Left hindlimb (tissue), 1 donor: ENCODE data around the gene TOGARAM1.

Experiments used
- DNase-seq: peaks from one replicate; pipeline ENCODE4 v3.0.0-alpha.2; 2018

Gene TOGARAM1

DNA sequence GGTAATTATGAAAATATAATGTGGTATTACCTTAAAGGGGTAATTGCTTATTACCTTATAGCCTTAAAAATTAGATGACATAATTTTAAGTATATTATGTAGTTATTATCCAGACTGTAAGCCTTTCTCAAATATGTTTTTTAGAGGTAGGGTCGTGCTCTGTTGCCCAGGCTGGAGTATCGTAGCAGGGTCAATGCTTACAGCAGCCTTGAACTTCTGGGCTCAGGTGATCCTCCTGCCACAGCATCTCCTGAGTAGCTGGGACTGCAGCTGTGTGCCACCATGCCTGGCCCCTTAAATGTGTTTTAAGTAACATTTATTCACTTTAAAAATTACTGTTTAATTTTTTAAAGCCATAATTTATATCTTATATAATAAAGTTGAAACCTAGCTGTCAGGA lies 132.3 kb downstream of the TOGARAM1 start:
- no peak for DNase-seq

DNA sequence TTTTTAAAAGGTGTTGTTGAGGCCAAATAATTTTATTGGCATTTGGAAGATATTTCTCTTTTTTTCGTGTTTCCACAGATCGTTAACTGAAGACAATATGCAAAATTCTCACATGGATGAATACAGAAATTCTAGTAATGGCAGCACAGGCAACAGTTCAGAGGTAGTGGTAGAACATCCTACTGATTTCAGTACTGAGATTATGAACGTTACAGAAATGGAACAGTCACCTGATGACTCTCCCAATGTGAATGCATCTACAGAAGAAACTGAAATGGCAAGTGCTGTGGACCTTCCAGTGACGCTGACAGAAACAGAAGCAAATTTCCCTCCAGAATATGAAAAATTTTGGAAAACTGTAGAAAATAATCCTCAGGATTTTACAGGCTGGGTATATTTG lies 133.2 kb downstream of the TOGARAM1 start:
- no peak for DNase-seq

DNA sequence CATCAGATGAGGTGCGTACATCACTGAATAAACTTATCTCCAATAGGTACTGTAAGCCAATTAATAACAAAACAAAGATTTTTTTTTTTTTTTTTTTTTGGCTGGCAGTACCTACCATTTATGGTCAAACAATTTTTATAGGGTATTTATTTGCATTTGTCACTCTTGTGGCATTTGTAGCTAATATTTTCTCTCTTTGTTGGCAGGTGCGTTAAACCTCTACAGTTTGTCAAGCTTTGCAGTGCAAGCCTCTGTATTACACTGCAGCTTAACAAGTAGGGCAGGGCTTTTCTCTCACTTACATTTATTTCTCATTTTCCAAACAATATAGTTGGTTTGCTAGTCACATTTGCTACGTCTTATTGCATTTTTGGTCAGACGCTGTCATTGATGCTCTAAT lies 134.2 kb downstream of the TOGARAM1 start:
- no peak for DNase-seq

DNA sequence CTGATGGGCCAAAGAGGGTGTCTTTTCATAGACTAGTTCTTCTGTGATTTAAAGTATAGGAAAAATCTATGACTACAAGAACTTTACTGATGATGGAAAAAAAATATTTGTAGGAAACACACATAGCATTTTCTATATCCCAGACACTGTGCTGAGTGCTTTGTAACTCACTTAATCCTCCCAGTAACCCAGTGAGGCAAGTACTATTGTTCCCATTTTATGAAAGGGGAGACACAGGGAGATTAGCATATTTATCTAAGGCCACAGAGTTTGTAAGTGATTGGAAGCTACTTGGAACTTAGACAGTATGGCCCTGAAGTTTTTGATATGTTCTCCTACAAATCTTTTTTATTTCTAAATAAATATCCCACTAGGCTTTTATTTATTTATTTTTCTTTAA lies 141.8 kb downstream of the TOGARAM1 start:
- DNase-seq = no peak

DNA sequence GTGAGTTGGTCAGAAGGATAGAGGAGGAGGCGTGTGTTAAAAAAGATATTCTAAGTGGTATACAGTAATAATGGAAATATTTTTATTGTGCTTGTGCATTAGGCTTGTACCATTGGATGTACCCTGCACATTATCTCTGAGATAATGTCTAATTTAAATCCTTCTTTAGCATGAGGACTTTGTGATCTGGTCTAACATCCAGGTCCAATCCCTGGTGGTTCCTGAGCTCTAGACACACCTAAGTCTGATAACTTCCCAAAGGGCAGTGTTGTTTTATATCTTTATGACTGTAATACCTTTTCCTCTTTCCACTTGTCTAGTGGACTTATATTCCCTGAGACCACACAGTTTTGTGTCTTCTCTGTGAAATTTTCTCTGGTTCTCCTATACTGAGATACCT lies 142.6 kb downstream of the TOGARAM1 start:
- DNase-seq = no peak

- no peak for DNase-seq
Observed at GRCh38 chr14:45112896-45113781, 151.1 kb downstream of the TOGARAM1 start.

- no peak for DNase-seq
Observed at GRCh38 chr14:45114327-45114726, 152.3 kb downstream of the TOGARAM1 start.

- DNase-seq = no peak
Observed at GRCh38 chr14:45118594-45118993, 156.6 kb downstream of the TOGARAM1 start.

GRCh38 chr14:45120096-45120495 lies 158.1 kb downstream of the TOGARAM1 start:
- DNase-seq = no peak

DNA sequence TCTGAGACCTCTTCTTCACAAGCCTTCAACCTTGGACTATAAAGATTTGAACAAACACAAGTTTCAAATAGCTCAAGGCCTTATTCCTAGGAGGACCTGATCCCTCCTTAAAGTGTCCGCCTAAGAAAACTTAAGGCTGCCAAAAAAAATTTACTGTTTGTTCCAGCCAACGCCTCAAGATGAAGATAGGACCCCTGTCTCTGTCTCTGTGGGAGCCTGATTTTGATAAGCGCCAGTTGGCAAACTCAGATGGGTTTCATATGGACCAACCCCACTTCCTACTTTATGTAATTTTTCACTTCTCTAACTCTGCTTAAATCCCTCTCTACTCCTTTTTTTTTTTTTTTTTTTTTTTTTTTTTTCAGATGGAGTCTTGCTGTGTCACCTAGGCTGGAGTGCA lies 161.3 kb downstream of the TOGARAM1 start:
- no peak for DNase-seq
